Endodermal cell (in vitro differentiated cells): ENCODE measurements around the gene NECAP2. TPM values are rescaled to one million over a fixed set of nuclear protein-coding genes. Genes with fewer than 3 reads are reported as not detected.

Source experiments
- DNase-seq: peaks from one replicate; pipeline ENCODE4 v3.0.0-alpha.2; 2017
- H3K27ac ChIP-seq: 2 replicates; pipeline ENCODE4 v1.5.1; 2013; ENCODE audit warnings: mild to moderate bottlenecking, low read depth, low read length, moderate library complexity
- H3K27me3 ChIP-seq: 2 replicates; pipeline ENCODE4 v1.6.1; 2013; ENCODE audit warnings: mild to moderate bottlenecking, low read length, moderate library complexity; ENCODE audit not compliant: insufficient read depth, control insufficient read depth, poor library complexity, severe bottlenecking
- H3K36me3 ChIP-seq: 2 replicates; pipeline ENCODE4 v1.7.0; 2013; ENCODE audit warnings: mild to moderate bottlenecking, low read length, moderate library complexity; ENCODE audit not compliant: control insufficient read depth, insufficient read depth
- H3K4me1 ChIP-seq: one replicate; pipeline ENCODE4 v1.7.0; 2013; ENCODE audit warnings: low read length; ENCODE audit not compliant: control insufficient read depth, insufficient read depth
- H3K4me3 ChIP-seq: 2 replicates; pipeline ENCODE4 v1.5.1; 2013; ENCODE audit warnings: mild to moderate bottlenecking, low read length, moderate library complexity
- H3K9ac ChIP-seq: 2 replicates; pipeline ENCODE4 v1.6.1; 2013; ENCODE audit warnings: mild to moderate bottlenecking, low read length, moderate library complexity; ENCODE audit not compliant: poor library complexity, severe bottlenecking; ENCODE audit errors: extremely low read depth
- H3K9me3 ChIP-seq: 2 replicates; pipeline ENCODE4 v1.6.1; 2013; ENCODE audit warnings: mild to moderate bottlenecking, low read length, moderate library complexity; ENCODE audit not compliant: control insufficient read depth
- H3K27ac Mint-ChIP-seq: 2 replicates; pipeline ENCODE4 v1.8.0; 2020; ENCODE audit warnings: mixed read lengths
- H3K27me3 Mint-ChIP-seq: 2 replicates; pipeline ENCODE4 v1.8.0; 2021; ENCODE audit warnings: mild to moderate bottlenecking, mixed read lengths; ENCODE audit not compliant: insufficient read depth
- H3K36me3 Mint-ChIP-seq: 2 replicates; pipeline ENCODE4 v1.8.0; 2020; ENCODE audit warnings: low read depth, mixed read lengths
- H3K4me1 Mint-ChIP-seq: 2 replicates; pipeline ENCODE4 v1.8.0; 2020; ENCODE audit warnings: mixed read lengths
- H3K4me3 Mint-ChIP-seq: 2 replicates; pipeline ENCODE4 v1.8.0; 2020; ENCODE audit warnings: mild to moderate bottlenecking, moderate library complexity, mixed read lengths
- H3K9me3 Mint-ChIP-seq: 2 replicates; pipeline ENCODE4 v1.8.0; 2020; ENCODE audit warnings: mild to moderate bottlenecking, mixed read lengths
- CTCF ChIP-seq: fragments of 200-600 bp; sonication (generic); conservative IDR thresholded peaks from 2 replicates; pipeline ENCODE4 v1.5.0; 2021; ENCODE audit warnings: antibody characterized with exemption, mild to moderate bottlenecking
- WGBS, 2 experiments: methylation state at CpG; one replicate each; pipeline versions ENCODE4 v1.1.5 to v1.1.7; 2013; ENCODE audit warnings: missing lambda C conversion rate in 2 of 2, mixed read lengths in 1 of 2; ENCODE audit not compliant: insufficient coverage in 1 of 2, insufficient read length in 1 of 2; 5-methylcytosine and 5-hydroxymethylcytosine counted together
- total RNA-seq, 2 donors: library from RNA; stranded (reverse); fragmentation: NEBNext Ultra II Directional in 1 of 2; extraction: Animal tissue kit (Norgen Biotek cat#: 25700) in 1 of 2; gene quantifications; 2 replicates in 1 of 2; 3 replicates in 1 of 2; pipeline ENCODE4 v1.2.1, GENCODE V29; 2021

NECAP2 gene
- total RNA-seq, 2 donors from 2014 or later: 43.9 to 45.8 TPM

- no peak overlapping the region for H3K9ac ChIP-seq
- H3K9me3 Mint-ChIP-seq: no peaks in the 10 kb centered on the region
- H3K9me3 ChIP-seq: no peaks in the 10 kb centered on the region
- no peaks in the 10 kb centered on the region for H3K36me3 ChIP-seq
- no peak for TF ChIP-seq CTCF
- peaks cover 7% of the 10 kb centered on the region for H3K27me3 Mint-ChIP-seq
- H3K27ac Mint-ChIP-seq: no peak overlapping the region
- no peak for DNase-seq
- no peak overlapping the region for H3K4me3 Mint-ChIP-seq
- H3K4me1 ChIP-seq: no peaks in the 10 kb centered on the region
- WGBS, 2 experiments: 91 to 97% methylated on average over 16 to 25 of the region's 25 CpGs
- H3K27me3 ChIP-seq: no peaks in the 10 kb centered on the region
- H3K4me1 Mint-ChIP-seq: peaks cover 2% of the 10 kb centered on the region
- no peaks in the 10 kb centered on the region for H3K36me3 Mint-ChIP-seq
- no peak overlapping the region for H3K4me3 ChIP-seq
- H3K27ac ChIP-seq: no peak overlapping the region
Measured at GRCh38 chr1:16409536-16410152, 30.9 kb upstream of the NECAP2 start.

GRCh38 chr1:16410803-16411202 is 29.7 kb upstream of the NECAP2 start:
- Mint-ChIP-seq H3K4me1 (peaks cover 2% of the 10 kb centered on the region), H3K36me3 (no peaks in the 10 kb centered on the region), H3K9me3 (no peaks in the 10 kb centered on the region), H3K27me3 (peaks cover 7% of the 10 kb centered on the region), H3K4me3 (no peak overlapping the region), H3K27ac (no peak overlapping the region)
- no peaks in the 10 kb centered on the region for H3K36me3 ChIP-seq
- H3K27ac ChIP-seq: no peak overlapping the region
- TF ChIP-seq CTCF: no peak
- no peaks in the 10 kb centered on the region for H3K4me1 ChIP-seq
- H3K9me3 ChIP-seq: no peaks in the 10 kb centered on the region
- WGBS, 2 experiments: 83 to 96% methylated on average over 5 of the region's 5 CpGs
- H3K27me3 ChIP-seq: no peaks in the 10 kb centered on the region
- no peak overlapping the region for H3K9ac ChIP-seq
- no peak overlapping the region for H3K4me3 ChIP-seq
- DNase-seq: no peak

GRCh38 chr1:16413191-16413590 is 27.3 kb upstream of the NECAP2 start:
- Mint-ChIP-seq H3K27me3 (peaks cover 6% of the 10 kb centered on the region), H3K9me3 (no peaks in the 10 kb centered on the region), H3K4me1 (peaks cover 2% of the 10 kb centered on the region), H3K27ac (no peak overlapping the region), H3K36me3 (no peaks in the 10 kb centered on the region), H3K4me3 (no peak overlapping the region)
- Histone ChIP-seq H3K27me3 (no peaks in the 10 kb centered on the region), H3K36me3 (no peaks in the 10 kb centered on the region), H3K9ac (no peak overlapping the region), H3K4me3 (no peak overlapping the region), H3K27ac (no peak overlapping the region), H3K9me3 (no peaks in the 10 kb centered on the region), H3K4me1 (no peaks in the 10 kb centered on the region)
- no peak for TF ChIP-seq CTCF
- no peak for DNase-seq
- 89 to 96% methylated on average over 3 of the region's 3 CpGs for WGBS, 2 experiments
